ENCODE measurements around the gene KCNIP4.

The KCNIP4 gene

DNA sequence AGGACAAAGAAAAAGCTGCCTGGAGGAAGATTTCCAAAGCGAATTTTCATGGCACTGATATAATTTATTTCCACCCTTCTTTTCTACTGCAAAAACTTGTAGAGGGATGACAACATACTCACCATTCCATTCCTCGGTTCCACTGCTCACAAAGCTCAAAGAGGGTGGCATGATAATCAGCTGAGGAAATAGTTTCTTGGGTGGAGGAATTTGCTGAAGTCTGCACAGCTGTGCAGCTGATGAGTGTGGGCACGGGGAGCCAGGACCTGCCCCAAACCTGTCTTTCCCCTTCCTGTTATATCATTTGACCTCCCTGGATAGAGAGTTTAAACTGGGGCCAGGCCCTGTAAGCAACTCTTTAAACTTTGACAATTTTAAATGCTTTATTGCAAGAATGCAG lies 1087.7 kb downstream of the KCNIP4 start:
- H3K36me3 Mint-ChIP-seq = no peaks in the 10 kb centered on the region
- no peak for DNase-seq (ENCODE audit: low spot score in 2 of 2)
- H3K4me3 Mint-ChIP-seq = no peak overlapping the region
- no peak overlapping the region for H3K27ac Mint-ChIP-seq
- peaks cover 2% of the 10 kb centered on the region for H3K9me3 Mint-ChIP-seq
- ATAC-seq (ENCODE audit: low read depth) = no peak
- H3K4me1 Mint-ChIP-seq = no peaks in the 10 kb centered on the region
- H3K27me3 Mint-ChIP-seq = no peaks in the 10 kb centered on the region

DNA sequence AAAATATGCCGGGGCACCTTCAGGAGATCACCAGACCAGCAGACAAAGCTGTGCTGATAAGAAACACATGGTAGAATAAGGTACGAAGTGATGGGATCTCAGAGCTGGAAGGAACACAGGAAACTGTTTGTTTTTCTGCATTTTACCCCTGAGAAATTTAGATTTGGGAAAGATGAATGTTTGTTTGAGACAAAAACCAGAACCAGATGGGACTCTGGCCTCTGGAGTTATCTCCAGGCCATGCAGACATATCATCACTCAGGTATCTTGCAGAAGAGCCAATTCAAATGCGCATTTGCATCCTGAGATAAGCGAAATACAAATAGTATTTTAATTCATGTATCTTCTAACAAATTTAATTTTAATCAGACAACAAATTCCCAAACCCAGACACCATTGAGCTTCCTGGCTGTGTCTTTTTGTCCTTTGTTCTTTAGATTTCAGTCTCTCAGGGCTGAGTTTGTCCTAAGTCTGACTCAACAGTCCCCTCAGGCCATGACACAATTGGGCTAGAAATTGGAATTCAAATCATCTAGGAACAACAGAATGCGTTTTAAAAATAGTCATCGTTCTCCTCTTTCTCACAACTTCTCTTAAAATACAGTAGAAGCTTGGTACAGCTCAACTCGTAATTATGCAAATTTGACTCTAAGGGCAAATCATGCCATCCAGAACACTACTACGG lies 1089.3 kb downstream of the KCNIP4 start:
- Mint-ChIP-seq H3K4me1 (no peaks in the 10 kb centered on the region), H3K27me3 (no peaks in the 10 kb centered on the region), H3K36me3 (no peaks in the 10 kb centered on the region), H3K27ac (no peak overlapping the region), H3K9me3 (peaks cover 4% of the 10 kb centered on the region), H3K4me3 (no peak overlapping the region)
- ATAC-seq (ENCODE audit: low read depth) (no peak), DNase-seq (ENCODE audit: low spot score in 2 of 2) (no peak)

DNA sequence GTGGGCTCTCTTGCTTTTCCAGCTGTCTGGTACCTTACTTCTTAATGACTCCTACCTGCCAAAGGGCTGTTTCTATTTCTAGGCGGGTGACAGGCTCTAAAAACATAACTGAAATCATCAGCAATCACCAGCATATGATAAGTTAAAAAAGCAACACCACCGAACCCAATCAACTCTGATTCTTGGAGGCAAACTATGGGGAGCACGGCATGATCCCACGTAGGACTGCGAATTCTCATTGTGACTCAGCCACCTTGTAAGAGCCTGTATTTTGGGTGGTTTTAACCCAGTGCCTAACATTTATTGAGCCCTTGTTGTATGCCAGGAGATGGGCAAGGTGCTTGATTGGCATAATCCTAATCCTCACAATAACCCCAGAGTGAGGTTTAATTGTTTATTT lies 1091.5 kb downstream of the KCNIP4 start:
- Mint-ChIP-seq H3K4me3 (no peak overlapping the region), H3K9me3 (peaks cover 2% of the 10 kb centered on the region), H3K27ac (no peak overlapping the region), H3K27me3 (no peaks in the 10 kb centered on the region), H3K4me1 (no peaks in the 10 kb centered on the region), H3K36me3 (no peaks in the 10 kb centered on the region)
- ATAC-seq (ENCODE audit: low read depth) (no peak), DNase-seq (ENCODE audit: low spot score in 2 of 2) (no peak)

DNA sequence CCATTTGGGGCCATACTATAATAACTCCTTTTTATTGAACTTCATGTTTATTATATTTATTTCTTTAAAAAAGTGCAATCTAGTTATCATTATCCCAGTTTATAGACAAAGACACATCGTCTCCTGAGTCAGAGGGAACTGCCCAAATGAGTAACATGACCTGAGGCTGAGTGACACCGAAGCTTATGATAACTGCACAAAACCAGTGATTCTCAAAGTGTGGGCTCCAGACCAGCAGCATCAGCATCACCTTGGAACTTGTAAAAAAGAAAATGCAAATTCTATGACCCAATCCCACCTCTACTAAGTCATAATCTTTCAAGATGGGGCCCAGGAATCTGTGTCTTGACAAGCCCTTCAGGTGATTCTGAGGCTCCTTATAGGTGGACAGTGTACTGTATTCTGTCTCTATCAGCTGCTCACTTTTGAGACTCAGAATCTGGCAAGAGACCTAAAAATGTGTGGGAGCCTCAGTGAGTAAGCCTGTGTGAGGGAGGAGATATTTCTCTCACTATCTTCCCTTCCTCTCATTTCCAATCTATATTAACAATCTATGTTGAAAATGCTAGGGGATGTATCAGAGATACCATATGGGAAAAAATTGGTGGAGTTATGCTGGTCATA lies 1101.3 kb downstream of the KCNIP4 start:
- DNase-seq (ENCODE audit: low spot score in 2 of 2) (no peak), ATAC-seq (ENCODE audit: low read depth) (no peak)
- Mint-ChIP-seq H3K9me3 (peaks cover 9% of the 10 kb centered on the region), H3K27me3 (peaks cover 2% of the 10 kb centered on the region), H3K4me1 (no peaks in the 10 kb centered on the region), H3K36me3 (no peaks in the 10 kb centered on the region), H3K4me3 (no peak overlapping the region), H3K27ac (no peak overlapping the region)

DNA sequence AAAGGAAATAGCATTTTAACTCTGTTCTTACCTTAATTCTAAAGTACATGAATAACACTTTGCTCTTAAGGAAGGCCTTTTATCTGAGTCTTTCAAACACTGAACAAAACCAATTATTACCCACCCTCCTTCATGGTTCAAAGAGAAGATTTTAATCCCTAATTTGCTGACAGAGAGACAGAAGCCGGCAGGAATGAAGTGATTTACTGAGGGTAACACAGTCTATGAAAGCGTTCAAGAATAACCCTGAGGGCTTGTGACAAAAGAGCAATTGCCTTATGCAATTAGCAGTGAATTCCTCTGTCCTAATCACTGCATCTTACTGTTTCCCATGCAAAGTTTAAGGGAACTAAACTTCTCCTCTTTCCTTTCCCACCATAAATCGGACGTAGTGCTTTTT lies 1104.3 kb downstream of the KCNIP4 start:
- no peaks in the 10 kb centered on the region for H3K4me1 Mint-ChIP-seq
- peaks cover 5% of the 10 kb centered on the region for H3K9me3 Mint-ChIP-seq
- ATAC-seq (ENCODE audit: low read depth) = no peak
- H3K36me3 Mint-ChIP-seq = no peaks in the 10 kb centered on the region
- DNase-seq (ENCODE audit: low spot score in 2 of 2) = no peak
- peaks cover 2% of the 10 kb centered on the region for H3K27me3 Mint-ChIP-seq
- no peak overlapping the region for H3K27ac Mint-ChIP-seq
- no peak overlapping the region for H3K4me3 Mint-ChIP-seq

DNA sequence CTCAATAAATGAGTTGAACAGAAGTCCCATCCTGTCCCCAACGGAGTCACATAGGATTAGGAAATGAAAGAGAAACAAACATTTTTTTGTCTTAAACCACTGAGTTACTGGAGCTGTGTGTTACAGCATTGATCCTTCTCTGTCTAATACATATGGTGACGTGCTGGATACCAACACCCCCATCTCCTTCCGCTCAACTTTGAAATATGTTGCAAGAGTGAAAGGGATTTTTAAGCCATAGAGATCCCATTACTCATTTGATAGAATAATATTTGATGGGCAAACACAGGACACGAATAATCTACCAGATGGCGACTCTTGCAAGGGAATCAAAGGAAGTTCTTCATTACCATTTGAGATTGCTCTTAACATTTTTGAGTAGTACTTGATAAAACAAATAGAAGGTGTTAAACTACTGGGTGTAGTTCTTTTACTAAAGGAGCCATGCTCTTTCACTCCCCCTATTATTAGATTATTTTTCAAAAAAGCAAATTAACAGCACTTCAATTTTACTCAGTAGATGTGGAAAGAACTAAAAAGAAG lies 1107.9 kb downstream of the KCNIP4 start:
- H3K4me3 Mint-ChIP-seq = no peak overlapping the region

DNA sequence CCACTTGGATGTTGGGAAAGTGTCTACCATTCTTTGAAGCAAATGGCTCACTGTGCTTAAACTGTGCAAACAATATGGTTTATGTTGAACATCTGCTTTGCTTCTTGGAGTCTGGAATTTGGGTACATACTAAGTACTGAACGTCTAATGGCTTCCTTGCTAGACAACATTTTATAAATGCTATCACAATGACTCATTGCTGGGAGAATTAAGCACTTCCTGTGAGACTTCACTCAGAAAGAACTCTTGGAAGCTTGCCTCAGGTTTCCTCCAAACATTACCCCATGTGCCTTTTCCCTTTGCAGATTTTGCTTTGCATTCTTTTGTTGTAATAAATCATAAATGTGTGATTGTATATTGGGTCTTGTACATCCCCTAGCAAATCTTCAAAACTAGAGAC lies 1108.6 kb downstream of the KCNIP4 start:
- peaks cover 2% of the 10 kb centered on the region for H3K27me3 Mint-ChIP-seq

More for the DNA sequence above, 1107.9 kb downstream of the KCNIP4 start:
- H3K27ac Mint-ChIP-seq = no peak overlapping the region
- ATAC-seq (ENCODE audit: low read depth) (no peak), DNase-seq (ENCODE audit: low spot score in 2 of 2) (no peak)
- H3K4me1 Mint-ChIP-seq = no peaks in the 10 kb centered on the region
- peaks cover 2% of the 10 kb centered on the region for H3K27me3 Mint-ChIP-seq
- peaks cover 3% of the 10 kb centered on the region for H3K9me3 Mint-ChIP-seq
- H3K36me3 Mint-ChIP-seq = no peaks in the 10 kb centered on the region

DNA sequence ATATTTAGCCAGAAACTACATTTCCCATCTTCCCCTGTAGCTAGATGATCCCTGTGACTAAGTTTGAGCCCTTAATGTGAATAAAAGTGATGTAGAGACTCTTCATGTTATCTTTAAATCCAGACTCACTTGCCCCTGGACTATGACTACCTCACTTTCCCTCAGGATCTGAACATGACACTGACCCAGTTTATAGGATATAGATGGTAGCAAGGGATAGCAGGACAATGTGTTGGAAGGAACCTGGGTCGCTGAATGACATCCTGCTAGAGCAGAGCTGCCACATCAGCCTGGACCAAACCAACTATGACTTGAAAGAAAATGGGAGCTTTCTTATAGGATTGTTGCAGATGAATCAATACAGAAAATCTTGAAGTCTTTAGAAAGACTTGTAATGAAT lies 1110.1 kb downstream of the KCNIP4 start:
- H3K27ac Mint-ChIP-seq = no peak overlapping the region
- H3K27me3 Mint-ChIP-seq = peaks cover 2% of the 10 kb centered on the region
- ATAC-seq (ENCODE audit: low read depth) (no peak), DNase-seq (ENCODE audit: low spot score in 2 of 2) (no peak)
- H3K4me3 Mint-ChIP-seq = no peak overlapping the region
- H3K36me3 Mint-ChIP-seq = no peaks in the 10 kb centered on the region
- H3K9me3 Mint-ChIP-seq = peaks cover 3% of the 10 kb centered on the region
- H3K4me1 Mint-ChIP-seq = no peaks in the 10 kb centered on the region

More for the DNA sequence above, 1108.6 kb downstream of the KCNIP4 start:
- Mint-ChIP-seq H3K36me3 (no peaks in the 10 kb centered on the region), H3K4me1 (no peaks in the 10 kb centered on the region), H3K27ac (no peak overlapping the region), H3K4me3 (no peak overlapping the region), H3K9me3 (peaks cover 3% of the 10 kb centered on the region)
- ATAC-seq (ENCODE audit: low read depth) = no peak
- DNase-seq (ENCODE audit: low spot score in 2 of 2) = no peak

DNA sequence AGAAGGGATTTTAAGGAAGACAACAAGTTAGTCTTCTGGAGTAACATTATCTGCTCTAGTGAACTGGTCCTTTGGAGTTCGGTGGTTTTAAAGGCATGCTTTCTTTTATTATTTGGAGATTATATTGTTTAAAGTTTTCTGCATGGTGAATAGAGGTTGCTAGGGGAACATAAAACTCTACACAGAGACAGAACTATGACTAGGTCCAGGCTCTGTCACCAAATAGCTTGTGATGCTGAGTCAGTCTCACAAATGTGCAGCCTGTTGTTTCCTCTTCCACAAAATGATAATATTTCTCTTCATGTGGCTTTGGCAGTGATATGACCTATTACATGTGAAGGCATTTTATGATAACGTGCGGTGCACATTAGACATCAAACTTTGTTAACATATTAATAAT lies 1115.7 kb downstream of the KCNIP4 start:
- Mint-ChIP-seq H3K4me3 (no peak overlapping the region), H3K4me1 (no peaks in the 10 kb centered on the region), H3K27me3 (no peaks in the 10 kb centered on the region), H3K9me3 (no peaks in the 10 kb centered on the region), H3K27ac (no peak overlapping the region), H3K36me3 (no peaks in the 10 kb centered on the region)
- ATAC-seq (ENCODE audit: low read depth) = no peak
- DNase-seq (ENCODE audit: low spot score in 2 of 2) = no peak

DNA sequence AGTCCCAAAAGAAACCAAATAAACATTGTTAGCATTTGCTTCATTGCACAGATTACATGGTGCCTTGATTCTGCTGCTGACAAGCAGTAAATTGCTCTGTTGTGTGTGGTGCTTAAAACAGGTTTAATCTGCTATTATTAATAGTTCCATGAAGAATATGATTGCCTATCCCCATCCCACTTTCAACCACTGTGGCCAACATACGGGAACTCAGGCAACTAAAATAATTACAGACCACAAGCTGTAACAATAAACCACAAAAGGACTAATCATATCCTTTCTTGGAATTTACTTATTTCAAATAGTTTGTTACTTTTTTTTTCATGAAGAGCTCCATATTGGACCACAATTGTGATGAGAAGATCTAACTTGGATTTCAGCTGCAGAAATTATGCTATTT lies 1116.8 kb downstream of the KCNIP4 start:
- no peak overlapping the region for H3K4me3 Mint-ChIP-seq

DNA sequence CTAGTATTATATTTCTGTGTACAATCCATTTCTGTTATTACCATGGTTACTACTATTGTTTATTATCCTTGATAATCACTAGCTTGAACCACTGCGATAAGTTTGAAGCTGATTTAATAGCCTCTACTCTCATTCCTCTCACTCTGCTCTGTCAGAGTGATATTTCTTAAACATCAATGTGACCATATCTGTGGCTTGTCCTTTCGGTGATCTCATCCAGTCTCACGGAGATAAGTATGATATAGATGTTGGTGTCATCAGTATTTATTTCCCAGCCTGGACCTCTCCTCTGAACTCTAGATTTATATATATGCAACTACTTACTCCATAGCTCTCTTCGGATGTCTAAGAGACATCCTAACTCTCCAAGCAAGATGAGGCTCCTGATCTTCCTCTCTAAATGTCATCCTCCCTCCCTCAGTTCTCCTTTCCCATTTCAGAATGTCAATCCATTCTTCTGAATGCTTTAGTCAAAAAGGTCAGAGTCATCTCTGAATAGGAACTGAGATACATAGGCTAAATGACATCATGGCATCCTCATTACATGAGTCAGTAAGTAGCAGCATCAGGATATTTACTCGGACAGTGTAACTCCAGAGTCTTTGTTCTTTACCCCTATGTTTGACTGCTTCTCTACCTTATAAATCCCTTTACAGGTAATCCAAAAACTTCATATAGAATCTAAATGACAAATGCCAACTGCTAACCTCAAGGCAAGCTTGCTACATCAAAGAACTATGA lies 1118.8 kb downstream of the KCNIP4 start:
- no peak for DNase-seq (ENCODE audit: low spot score in 2 of 2)
- no peak overlapping the region for H3K4me3 Mint-ChIP-seq

More for the DNA sequence above, 1116.8 kb downstream of the KCNIP4 start:
- H3K4me1 Mint-ChIP-seq = no peaks in the 10 kb centered on the region
- no peaks in the 10 kb centered on the region for H3K27me3 Mint-ChIP-seq
- no peak overlapping the region for H3K27ac Mint-ChIP-seq
- H3K36me3 Mint-ChIP-seq = no peaks in the 10 kb centered on the region
- DNase-seq (ENCODE audit: low spot score in 2 of 2) = no peak
- no peak for ATAC-seq (ENCODE audit: low read depth)
- H3K9me3 Mint-ChIP-seq = no peaks in the 10 kb centered on the region

DNA sequence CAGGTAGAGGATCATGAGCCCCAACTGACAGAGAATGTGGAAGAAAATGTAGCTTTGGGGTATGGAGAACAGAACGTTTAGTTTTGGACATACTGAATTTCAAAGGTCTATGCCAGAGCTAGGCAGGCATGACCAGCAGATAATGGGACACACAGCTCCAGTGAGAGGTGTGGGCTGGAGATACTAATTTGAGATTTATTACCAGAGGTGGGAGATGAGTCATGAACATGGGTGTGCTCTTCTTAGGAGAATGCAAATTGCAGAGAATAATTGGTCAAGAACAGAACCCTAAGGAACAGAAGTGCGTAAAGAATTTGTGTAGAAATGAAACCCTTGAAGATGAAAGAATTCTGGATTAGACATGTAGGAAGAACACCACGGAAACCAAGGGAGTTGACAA lies 1123.1 kb downstream of the KCNIP4 start:
- no peaks in the 10 kb centered on the region for H3K4me1 Mint-ChIP-seq
- DNase-seq (ENCODE audit: low spot score in 2 of 2) (no peak), ATAC-seq (ENCODE audit: low read depth) (no peak)
- H3K27me3 Mint-ChIP-seq = no peaks in the 10 kb centered on the region
- no peaks in the 10 kb centered on the region for H3K36me3 Mint-ChIP-seq
- H3K27ac Mint-ChIP-seq = no peak overlapping the region
- no peak overlapping the region for H3K4me3 Mint-ChIP-seq
- H3K9me3 Mint-ChIP-seq = peaks cover 7% of the 10 kb centered on the region

More for the DNA sequence above, 1118.8 kb downstream of the KCNIP4 start:
- Mint-ChIP-seq H3K27me3 (no peaks in the 10 kb centered on the region), H3K27ac (no peak overlapping the region), H3K4me1 (no peaks in the 10 kb centered on the region), H3K9me3 (peaks cover 2% of the 10 kb centered on the region), H3K36me3 (no peaks in the 10 kb centered on the region)
- ATAC-seq (ENCODE audit: low read depth) = no peak

DNA sequence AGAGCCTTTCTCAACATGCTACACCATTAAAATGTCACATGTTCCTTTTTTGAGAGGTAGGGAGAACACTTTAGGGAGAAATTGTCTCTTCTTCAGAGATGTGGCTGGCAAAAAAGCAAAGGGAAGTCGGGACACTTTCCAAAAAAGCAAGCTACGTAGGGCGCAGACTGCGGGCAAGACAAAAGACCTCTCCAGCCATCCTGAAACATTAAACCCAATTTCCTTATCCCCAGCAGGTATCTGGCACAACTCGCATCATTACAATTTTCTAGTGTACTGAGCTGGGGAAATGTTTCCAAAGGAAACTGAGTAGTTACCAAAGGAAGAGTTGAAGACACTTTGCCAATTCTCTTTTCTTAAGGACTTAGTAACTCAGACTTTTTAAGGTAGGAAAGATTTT lies 1132.3 kb downstream of the KCNIP4 start:
- no peaks in the 10 kb centered on the region for H3K36me3 Mint-ChIP-seq
- no peaks in the 10 kb centered on the region for H3K4me1 Mint-ChIP-seq
- H3K9me3 Mint-ChIP-seq = peaks cover 3% of the 10 kb centered on the region
- DNase-seq (ENCODE audit: low spot score in 2 of 2) = no peak
- H3K27me3 Mint-ChIP-seq = no peaks in the 10 kb centered on the region
- no peak for ATAC-seq (ENCODE audit: low read depth)
- no peak overlapping the region for H3K4me3 Mint-ChIP-seq
- no peak overlapping the region for H3K27ac Mint-ChIP-seq

DNA sequence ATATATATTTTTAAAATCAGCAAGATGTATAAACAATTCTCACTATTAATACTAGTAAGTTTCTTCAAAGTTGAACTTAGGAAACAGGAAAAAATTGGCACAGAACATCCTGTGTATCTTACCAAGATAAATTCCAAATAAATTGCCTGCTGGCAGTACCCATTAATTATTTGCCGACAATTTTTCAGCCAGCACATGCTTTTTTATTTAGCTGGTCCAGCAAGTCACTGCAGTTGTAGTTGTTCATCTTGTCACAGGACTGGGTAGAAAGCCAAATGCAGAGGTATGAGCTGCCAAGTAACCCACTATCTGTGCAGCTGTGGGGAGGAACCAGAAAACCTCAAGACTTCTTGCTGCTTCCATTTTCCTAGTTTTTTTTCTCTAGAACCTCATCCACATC lies 1134.9 kb downstream of the KCNIP4 start:
- ATAC-seq (ENCODE audit: low read depth) = no peak

More for the DNA sequence above, 1134.9 kb downstream of the KCNIP4 start:
- H3K4me1 Mint-ChIP-seq = no peaks in the 10 kb centered on the region
- DNase-seq (ENCODE audit: low spot score in 2 of 2) = no peak
- H3K27me3 Mint-ChIP-seq = no peaks in the 10 kb centered on the region
- H3K36me3 Mint-ChIP-seq = no peaks in the 10 kb centered on the region
- H3K27ac Mint-ChIP-seq = no peak overlapping the region
- peaks cover 3% of the 10 kb centered on the region for H3K9me3 Mint-ChIP-seq
- no peak overlapping the region for H3K4me3 Mint-ChIP-seq

Data from memory B cell (primary cell).